Occipital lobe (tissue), 2 donors: ENCODE measurements around the gene AKAP11. TPM values are rescaled to one million over a fixed set of nuclear protein-coding genes. Genes with fewer than 3 reads are reported as not detected.
"Not testable (repeated sequence)": the region's sequence is repeated elsewhere in the genome, so short reads cannot be mapped to it uniquely, and the experiment has no call there.

Source experiments
- DNase-seq: peaks from one replicate; lab custom pipeline; 2025; lab: John Stamatoyannopoulos, UW
- total RNA-seq: library from RNA; depleted of rRNA; stranded (reverse); fragments of >200 nt; gene quantifications from one replicate; pipeline ENCODE4 v1.2.3, GENCODE V29; 2014

AKAP11 gene, protein sequence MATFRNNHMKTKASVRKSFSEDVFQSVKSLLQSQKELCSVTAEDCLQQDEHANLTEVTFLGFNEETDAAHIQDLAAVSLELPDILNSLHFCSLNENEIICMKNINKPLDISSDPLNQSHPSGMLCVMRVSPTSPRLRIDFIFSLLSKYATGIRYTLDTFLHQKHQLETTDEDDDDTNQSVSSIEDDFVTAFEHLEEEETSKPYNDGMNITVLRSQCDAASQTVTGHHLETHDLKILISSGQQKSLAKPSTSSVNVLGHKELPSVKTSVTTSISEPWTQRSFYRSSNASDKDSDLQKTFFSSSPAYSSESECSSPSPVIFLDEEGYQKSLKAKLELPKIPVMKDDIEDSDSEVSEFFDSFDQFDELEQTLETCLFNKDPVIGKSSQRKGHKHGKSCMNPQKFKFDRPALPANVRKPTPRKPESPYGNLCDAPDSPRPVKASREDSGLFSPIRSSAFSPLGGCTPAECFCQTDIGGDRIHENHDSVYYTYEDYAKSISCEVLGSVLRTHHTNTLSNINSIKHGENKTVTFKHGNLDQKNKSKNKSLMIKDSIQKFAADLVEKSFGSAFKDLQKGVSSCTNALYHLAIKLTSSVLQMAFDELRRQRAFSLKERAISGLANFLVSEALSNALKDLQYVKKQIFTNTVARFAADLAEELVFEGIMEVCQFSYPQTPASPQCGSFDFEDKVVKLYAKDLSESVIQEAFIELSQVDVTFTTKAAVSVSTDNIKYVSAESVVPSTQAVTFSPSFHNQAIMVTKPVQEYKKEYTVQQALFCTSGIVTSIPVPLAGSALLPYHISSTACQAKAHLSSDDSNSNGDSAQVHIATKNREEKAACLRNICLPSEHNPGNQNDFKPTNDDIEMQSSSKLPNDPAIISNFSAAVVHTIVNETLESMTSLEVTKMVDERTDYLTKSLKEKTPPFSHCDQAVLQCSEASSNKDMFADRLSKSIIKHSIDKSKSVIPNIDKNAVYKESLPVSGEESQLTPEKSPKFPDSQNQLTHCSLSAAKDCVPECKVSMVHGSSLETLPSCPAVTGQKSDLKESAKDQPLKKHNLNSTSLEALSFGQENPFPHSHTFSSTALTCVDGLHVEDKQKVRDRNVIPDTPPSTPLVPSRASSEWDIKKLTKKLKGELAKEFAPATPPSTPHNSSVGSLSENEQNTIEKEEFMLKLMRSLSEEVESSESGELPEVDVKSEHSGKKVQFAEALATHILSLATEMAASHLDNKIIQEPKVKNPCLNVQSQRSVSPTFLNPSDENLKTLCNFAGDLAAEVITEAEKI (N-terminal part only)
- 87.0 TPM for total RNA-seq

DNA sequence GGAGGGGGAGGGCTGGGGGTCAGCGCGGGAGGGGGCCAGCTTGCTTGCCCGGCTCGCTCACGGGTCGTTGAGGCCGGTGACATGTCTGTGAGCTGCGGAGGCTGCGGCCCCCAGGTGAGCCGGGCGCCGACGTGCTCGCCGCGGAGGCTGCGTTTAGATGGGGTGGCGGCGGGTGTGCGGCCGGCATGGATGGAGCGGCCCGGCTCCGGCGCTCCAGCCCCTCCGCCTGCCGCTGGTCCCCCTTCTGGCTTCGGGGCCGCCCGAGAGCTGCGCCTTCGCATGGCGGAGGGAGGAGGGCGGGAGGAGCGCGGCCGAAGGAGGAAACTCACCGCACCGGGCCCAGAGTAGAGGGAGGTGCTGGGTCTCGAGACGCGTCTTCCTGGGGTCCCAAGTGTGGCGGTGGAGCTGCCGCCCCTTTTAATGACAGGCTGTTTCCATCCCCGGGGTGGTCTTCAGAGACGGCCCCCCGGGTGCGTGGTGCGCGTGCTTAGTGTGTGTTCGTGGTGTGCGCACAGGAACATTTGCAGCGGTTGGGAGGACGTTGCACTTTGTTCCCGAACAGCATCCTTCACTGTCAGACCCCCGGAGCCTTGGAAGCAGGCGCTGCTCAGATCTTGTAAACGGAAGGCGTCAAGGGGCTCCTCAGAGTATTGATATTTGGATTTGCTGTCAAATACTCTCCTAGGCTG is at the start of gene AKAP11:
TSS of gene AKAP11 (plus strand) at position 38 of the 689 bp plus-strand sequence. CDS start 14,197 bp downstream, outside the sequence.
- DNase-seq, result peak; percentile 42

DNA sequence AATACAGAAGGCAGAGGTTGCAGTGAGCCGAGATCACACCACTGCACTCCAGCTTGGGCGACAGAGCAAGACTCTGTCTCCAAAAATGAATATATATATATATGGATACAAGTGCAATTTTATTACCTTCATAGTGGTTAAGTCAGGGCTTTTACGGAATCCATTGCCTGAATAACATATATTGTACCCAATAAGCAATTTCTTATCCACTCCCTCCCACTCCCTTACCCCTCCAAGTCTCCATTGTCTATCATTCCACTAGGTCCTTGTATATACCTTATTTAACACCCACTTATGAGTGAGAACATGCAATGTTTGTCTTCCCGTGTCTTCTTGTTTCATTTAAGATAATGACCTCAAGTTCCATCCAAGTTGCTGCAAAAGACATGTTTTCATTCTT is 48.3 kb upstream of the AKAP11 start:
- DNase-seq, result no peak

DNA sequence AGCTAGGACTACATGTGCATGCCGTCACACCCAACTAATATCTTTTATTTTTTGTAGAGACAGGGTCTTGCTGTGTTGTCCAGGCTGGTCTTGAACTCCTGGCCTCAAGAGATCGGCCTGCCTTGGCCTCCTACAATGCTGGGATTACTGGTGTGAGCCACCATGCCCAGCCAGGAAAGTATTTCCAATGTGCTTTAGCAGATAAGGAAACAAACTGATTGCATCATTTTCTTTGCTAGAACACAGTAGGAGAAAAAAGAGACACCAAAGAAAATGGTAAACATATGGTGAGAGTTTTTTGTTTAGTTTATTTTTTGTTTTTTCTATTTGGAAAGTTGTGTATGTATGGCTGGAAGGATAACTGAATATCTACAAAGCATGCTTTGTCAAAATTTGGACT is 46.9 kb upstream of the AKAP11 start:
- DNase-seq, result no peak

DNA sequence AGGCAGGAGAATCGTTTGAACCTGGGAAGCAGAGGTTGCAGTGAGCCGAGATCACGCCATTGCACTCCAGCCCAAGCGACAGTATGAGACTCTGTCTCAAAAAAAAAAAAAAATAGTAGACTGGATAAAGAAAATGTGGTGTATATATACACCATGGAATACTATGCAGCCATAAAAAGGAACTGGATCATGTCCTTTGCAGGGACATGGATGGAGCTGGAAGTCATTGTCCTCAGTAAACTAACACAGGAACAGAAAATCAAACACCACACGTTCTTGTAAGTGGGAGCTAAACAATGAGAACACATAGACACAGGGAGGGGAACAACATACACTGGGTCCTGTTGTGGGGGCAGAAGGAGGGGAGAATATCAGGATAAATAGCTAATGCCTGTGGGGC is 45.2 kb upstream of the AKAP11 start:
- DNase-seq, result not testable (repeated sequence)

DNA sequence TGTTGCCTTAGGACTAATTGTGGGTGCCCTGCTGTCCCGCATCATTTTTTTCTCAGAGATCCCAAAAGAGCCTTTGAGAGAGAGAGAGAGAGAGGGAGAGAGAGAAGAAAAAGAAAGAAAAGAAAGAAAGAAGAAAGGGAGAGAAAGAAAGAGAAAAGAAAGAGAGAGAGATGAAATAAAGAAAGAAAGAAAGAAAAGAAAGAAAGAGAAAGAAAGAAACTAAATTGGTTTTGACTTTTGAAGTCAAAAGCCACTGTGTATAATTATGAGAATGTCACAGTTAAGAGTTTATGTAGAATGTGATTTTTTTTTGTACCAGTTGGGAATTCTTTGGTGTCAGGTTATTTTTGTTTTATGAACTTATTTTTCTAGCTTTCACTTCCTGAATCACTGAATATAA is 43.4 kb upstream of the AKAP11 start:
- no peak for DNase-seq

DNA sequence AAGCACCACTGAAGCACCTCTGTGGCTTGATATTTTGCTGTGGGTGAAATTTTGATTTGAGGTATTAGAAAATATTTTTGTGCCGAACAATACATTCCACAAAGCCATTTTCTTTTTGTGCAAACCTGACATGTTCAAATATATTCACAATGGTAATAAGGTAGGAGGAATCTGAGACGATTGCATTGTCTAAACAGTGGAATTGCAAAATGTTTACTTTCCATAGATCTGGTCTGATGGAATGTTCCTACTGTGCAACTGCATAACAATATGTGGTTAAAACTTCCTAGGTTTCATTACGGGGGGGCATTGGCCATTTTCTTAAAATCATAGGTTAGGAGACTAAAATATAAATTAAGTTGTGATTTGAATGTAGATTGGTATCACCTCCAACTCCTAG is 42.7 kb upstream of the AKAP11 start:
- no peak for DNase-seq

DNA sequence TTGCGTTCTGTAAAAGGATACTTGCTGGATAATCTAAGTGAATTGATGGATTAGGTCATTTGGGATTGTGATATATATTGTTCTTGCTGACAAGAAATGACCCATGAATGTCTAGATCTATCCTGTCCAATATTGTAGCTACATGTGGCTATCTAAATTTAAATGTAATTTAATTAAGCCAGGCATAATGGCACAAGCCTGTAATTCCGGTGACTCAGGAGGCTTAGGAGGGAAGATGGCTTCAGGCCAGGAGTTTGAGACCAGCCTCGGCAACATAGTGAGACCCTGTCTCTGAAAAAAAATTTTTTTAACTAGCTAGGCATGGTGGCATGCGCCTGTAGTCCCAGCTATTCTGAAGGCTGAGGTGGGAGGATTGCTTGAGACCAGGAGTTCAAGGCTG is 39.3 kb upstream of the AKAP11 start:
- DNase-seq, result no peak

DNA sequence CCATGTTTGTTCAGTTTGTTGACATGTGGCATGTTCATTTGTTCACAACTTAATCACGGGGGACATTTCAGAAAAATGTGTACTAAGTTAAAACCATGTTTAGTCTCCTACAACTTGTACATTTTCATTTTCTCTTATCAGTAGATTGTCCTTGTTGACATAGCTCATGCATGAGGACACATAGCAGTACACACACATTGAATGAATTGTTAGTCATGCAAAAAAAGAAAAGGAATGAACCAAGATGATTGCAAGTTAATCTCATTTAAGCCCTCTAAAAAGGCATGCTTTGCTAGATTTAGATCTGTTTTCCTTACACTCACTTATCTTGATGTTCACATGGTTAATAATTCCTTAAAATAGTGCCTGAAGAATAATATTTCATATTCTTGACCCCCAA is 38.2 kb upstream of the AKAP11 start:
- no peak for DNase-seq

DNA sequence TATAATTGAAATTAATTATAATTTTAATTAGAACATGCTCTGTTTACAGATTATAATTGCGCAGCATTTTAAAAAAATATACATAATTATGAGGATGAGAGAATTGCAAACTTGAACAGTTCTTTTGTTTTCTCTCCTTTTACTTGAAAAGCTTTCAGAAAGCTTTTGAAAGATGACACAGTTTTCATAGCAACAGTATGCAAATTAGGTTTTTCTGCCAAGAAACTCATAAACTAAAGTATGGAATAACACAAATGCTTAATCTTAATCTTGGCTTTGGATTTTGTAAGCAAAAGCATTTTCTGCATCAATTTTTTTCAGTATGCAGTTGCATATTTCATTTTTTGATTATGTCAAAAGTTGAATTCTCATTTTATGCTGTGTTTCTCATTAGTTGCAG is 32.8 kb upstream of the AKAP11 start:
- no peak for DNase-seq

DNA sequence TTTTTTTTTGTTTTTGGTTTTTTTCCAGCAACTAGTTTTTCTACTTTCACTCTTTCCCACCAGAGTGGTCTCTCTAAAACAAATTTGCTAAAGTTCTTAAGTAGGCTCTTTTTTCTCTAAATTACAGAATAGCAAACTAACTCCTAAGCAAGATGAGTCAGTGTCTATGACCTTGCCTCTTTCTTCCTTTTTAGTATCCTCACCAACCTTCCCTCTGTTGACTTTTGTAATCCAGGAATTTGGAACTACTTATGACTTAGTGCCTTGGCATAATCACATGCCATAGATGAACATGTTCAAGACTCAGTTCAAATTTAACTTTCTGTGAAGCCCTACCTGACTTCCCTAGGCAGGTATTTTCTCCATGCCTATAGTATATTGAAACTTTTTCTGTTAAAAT is 32.3 kb upstream of the AKAP11 start:
- DNase-seq, result no peak

DNA sequence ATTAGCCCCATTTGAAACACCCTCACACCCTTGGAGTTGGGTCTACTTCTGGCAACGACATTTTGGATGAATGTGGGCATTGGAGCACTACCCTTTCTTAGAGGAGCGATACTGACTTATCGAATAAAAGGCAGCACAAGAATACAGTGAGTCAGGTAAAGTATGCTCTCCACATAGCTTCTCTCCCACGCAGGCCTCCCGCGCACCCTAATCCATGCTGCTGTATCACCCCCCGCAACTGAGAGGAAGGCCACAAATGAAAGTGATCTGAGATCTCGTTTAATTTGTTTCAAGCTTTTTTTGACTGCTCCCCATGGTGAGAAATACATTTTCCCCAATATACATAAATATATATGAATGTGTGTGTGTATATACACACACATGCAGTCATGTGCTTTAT is 25.4 kb upstream of the AKAP11 start:
- no peak for DNase-seq

DNA sequence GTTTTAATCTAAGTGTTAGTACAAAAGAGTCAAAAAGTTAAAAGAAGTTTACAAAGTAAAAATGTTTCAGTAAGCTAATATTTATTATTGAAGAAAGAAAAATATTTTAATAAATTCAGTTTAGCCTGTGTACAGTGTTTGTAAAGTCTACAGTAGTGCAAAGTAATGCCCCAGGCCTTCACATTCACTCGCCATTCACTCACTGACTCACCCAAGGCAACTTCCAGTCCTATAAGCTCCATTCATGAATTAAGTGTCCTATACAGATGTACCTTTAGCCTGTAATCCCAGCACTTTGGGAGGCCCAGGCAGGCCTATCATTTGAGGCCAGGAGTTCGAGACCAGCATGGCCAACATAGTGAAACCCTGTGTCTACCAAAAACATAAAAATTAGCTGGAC is 24.1 kb upstream of the AKAP11 start:
- no peak for DNase-seq

DNA sequence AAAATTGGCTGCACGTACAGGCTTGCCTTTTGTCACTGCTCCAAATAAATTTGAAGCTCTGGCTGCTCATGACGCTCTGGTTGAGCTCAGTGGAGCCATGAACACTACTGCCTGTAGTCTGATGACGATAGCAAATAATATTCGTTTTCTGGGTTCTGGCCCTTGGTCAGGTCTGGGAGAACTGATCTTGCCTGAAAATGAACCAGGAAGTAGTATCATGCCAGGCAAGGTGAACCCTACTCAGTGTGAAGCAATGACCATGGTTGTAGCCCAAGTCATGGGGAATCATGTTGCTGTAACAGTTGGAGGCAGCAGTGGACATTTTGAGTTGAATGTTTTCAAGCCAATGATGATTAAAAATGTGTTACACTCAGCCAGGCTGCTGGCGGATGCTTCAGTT is 16.1 kb upstream of the AKAP11 start:
- no peak for DNase-seq

DNA sequence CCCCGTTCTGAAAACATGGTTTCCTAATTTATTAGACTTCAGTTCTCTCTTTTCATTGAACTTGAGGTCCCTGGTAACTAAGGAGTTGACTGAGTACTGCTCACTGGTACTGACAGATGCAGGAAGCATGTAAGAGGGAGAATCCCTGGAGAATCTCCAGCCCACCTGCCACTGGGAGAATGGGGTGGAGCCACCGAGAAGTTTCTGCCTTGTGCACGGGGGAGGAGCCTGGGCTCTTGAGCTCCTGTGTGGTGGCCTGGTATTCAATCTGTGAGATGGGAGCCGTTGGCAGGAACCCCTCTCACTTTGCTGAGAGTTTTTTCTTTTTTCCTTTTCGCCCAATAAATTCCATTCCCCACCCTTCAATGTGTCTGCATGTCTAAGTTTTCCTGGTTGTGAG is 13.2 kb upstream of the AKAP11 start:
- no peak for DNase-seq

DNA sequence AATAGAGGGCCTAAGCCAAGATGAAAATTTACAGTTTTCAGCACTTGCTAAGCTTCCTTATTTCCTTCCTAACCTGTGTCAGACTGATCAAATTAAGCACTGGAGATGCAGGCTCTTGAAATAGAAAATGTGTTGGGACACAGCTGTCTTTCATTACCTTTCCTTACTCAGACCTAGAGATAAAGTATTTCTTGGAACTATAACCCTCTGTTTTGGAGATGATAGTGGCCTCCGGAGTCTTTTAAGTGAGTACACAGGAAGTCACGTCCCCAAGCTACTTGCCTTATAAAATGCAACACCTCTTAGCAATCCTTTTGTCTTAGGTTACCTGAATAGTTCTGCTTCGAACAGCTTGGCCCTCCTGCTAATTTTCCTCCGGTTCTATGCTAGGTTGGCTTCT is 12.4 kb upstream of the AKAP11 start:
- DNase-seq, result no peak

DNA sequence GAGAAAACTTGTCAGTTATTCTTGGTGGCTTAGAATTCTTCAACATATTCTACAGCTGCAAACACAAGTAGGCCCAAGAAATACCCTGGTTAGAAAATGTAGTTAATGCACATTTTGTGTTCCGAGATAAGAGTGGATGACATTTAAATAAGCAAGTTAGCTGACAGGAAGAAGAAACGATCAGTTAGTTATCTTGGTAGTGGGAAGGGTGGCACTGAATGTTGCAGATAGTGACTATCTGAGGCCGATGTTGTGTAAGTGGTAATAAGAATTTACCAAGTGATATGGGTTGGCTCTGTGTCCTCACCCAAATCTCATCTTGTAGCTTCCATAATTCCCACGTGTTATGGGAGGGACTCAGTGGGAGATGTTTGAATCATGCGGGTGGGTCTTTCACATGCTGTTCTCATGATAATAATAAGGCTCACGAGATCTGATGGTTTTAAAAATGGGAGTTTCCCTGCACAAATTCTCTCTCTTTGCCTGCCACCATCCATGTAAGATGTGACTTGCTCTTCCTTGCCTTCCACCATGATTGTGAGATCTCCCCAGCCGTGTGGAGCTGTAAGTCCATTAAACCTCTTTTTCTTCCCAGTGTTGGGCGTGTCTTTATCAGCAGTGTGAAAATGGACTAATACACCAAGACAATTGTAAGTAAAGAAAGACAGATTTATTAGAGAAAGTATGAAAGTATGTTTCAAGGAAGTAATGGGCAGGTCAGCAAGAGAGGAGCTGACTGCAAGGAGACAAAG is 10.9 kb upstream of the AKAP11 start:
- no peak for DNase-seq

DNA sequence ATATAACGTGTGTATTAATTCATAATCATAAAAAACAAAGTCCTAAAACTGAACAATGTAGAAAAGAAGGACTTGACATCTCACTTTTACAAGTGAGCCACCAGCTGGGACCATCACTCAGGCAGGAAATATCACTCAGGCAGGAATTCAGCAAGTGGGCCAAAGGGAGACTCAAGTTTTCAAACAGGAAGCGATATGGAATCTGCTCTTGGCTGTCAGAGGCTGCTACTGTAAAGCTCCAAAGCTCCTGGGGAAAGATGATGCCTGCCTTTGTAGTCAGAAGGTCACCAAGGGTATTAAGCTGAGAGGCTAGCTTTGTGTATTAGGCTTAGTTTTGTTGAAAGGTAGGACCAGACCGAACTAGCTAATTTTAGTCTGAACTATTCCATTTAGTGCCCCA is 5.5 kb upstream of the AKAP11 start:
- no peak for DNase-seq

DNA sequence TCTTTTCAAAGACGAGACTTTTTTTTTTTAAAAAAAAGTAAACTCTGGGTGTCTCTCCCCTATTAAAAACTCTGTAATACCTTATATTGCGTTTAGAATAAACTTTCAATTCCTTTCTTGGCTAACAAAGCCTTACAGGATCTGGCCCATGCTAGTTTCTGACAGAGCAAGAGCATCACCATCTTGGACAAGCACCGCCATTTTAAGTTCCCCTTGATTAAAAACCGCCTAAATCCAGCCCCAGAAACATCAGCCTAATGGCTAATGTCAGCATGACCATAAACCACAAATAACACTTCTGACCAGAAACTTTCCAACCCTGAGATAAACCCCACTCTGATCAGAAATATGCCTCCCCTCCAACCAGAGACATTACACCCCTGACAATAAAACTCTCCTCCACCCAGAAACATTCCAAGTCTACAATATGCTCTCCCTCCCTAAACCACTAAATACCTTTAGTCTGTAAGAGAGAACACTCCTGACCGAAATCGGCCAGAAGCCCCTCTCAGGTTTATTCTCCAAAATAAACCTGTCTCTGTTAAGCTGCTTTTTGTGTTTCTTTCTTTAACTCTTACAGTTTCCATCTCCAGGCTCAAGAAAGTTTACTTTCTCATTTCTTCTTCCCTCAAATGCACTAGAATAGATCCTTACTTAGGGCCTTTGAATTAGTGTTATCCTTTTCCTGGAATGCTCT is 1.6 kb upstream of the AKAP11 start:
- no peak for DNase-seq

DNA sequence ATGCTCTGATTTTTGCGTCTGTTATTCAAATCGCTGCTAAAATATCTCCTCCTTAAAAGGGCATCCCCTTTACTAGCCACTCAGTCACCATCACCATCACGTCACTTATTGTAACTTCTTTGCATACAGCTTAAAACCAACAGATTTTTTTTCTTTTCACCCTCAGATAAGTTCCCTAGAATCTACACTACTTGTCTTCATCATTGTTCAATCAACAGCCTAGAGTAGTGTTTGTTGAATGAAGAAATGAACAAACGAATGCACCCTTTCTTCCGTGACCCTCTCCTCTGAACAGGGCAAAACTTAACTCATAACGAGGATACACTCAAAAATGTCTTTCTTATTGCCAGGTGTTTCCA is 1.1 kb upstream of the AKAP11 start:
- no peak for DNase-seq
